Right atrium auricular region (tissue), 2 donors: Measurements from ENCODE around the gene RHPN2. TPM values are rescaled to one million over a fixed set of nuclear protein-coding genes. Genes with fewer than 3 reads are reported as not detected.
"Not testable (repeated sequence)": the region's sequence is repeated elsewhere in the genome, so short reads cannot be mapped to it uniquely, and the experiment has no call there.

ENCODE experiments used
- DNase-seq: peaks from one replicate; pipeline ENCODE4 v3.0.0-alpha.2; 2019; ENCODE audit warnings: low spot score
- H3K27ac ChIP-seq, 2 donors: fragments of 200-600 bp; sonication (generic); 1 replicate in 1 of 2; 2 replicates in 1 of 2; pipeline ENCODE4 v1.5.1; 2016 to 2019
- H3K27me3 ChIP-seq, 2 donors: fragments of 200-600 bp; sonication (generic); one replicate each; pipeline versions ENCODE4 v1.5.1 to v1.6.0; 2017 to 2019
- H3K36me3 ChIP-seq: fragments of 200-600 bp; sonication (generic); one replicate; pipeline ENCODE4 v1.5.1; 2016
- H3K4me1 ChIP-seq, 2 donors: fragments of 200-600 bp; sonication (generic); one replicate each; pipeline versions ENCODE4 v1.5.1 to v1.6.0; 2017 to 2019
- H3K4me3 ChIP-seq, 2 donors: fragments of 200-600 bp; sonication (generic); 1 replicate in 1 of 2; 2 replicates in 1 of 2; pipeline ENCODE4 v1.5.1; 2017 to 2019; ENCODE audit warnings: mild to moderate bottlenecking in 1 of 2, moderate library complexity in 1 of 2
- H3K9me3 ChIP-seq, 2 donors: fragments of 200-600 bp; sonication (generic); one replicate each; pipeline ENCODE4 v1.5.1; 2019
- CTCF ChIP-seq, 2 donors: fragments of 200-600 bp; sonication (generic); IDR thresholded peaks; one replicate each; pipeline ENCODE4 v1.5.1; 2019; ENCODE audit warnings: antibody characterized with exemption in 2 of 2
- total RNA-seq, 2 donors: library from RNA; depleted of rRNA; stranded (reverse); fragments of >200 nt; gene quantifications; one replicate each; pipeline ENCODE4 v1.1.0, GENCODE V29; 2016

Gene RHPN2
- total RNA-seq, 2 donors from 2014 or later: 3.1 to 5.9 TPM

GRCh38 chr19:33047422-33047821 is 17.3 kb downstream of the RHPN2 start:
- H3K4me1 ChIP-seq: no peaks in the 10 kb centered on the region
- H3K36me3 ChIP-seq: no peaks in the 10 kb centered on the region
- no peak for TF ChIP-seq CTCF (IDR thresholded peaks at IDR 0.05)
- no peak overlapping the region for H3K27ac ChIP-seq
- no peak overlapping the region for H3K4me3 ChIP-seq
- no peak for DNase-seq
- H3K27me3 ChIP-seq: no peaks in the 10 kb centered on the region
- H3K9me3 ChIP-seq: no peaks in the 10 kb centered on the region

GRCh38 chr19:33041828-33042160 is 22.9 kb downstream of the RHPN2 start:
- not testable (repeated sequence) for H3K36me3 ChIP-seq, H3K4me3 ChIP-seq, DNase-seq, H3K27ac ChIP-seq, H3K27me3 ChIP-seq, H3K4me1 ChIP-seq, H3K9me3 ChIP-seq

GRCh38 chr19:33040994-33041827 is 23.5 kb downstream of the RHPN2 start:
- Histone ChIP-seq H3K4me3 (no peak overlapping the region), H3K27ac (no peak overlapping the region), H3K27me3 (no peaks in the 10 kb centered on the region), H3K4me1 (no peaks in the 10 kb centered on the region), H3K36me3 (no peaks in the 10 kb centered on the region), H3K9me3 (no peaks in the 10 kb centered on the region)
- TF ChIP-seq CTCF (IDR thresholded peaks at IDR 0.05): no peak
- no peak for DNase-seq

- no peaks in the 10 kb centered on the region for H3K4me1 ChIP-seq
- H3K4me3 ChIP-seq: no peak overlapping the region
- H3K27ac ChIP-seq: no peak overlapping the region
- H3K36me3 ChIP-seq: no peaks in the 10 kb centered on the region
- no peak for DNase-seq
- H3K27me3 ChIP-seq: no peaks in the 10 kb centered on the region
- H3K9me3 ChIP-seq: no peaks in the 10 kb centered on the region
- TF ChIP-seq CTCF (IDR thresholded peaks at IDR 0.05): no peak
Observed at GRCh38 chr19:33039815-33040214, 24.9 kb downstream of the RHPN2 start.

- H3K4me3 ChIP-seq: no peak overlapping the region
- H3K4me1 ChIP-seq: no peaks in the 10 kb centered on the region
- no peaks in the 10 kb centered on the region for H3K9me3 ChIP-seq
- no peaks in the 10 kb centered on the region for H3K27me3 ChIP-seq
- no peak for DNase-seq
- H3K27ac ChIP-seq: no peak overlapping the region
- TF ChIP-seq CTCF (IDR thresholded peaks at IDR 0.05): no peak
- no peaks in the 10 kb centered on the region for H3K36me3 ChIP-seq
Observed at GRCh38 chr19:33039108-33039599, 25.5 kb downstream of the RHPN2 start.

GRCh38 chr19:33037168-33038025 is 27.3 kb downstream of the RHPN2 start:
- not testable (repeated sequence) for H3K36me3 ChIP-seq, H3K27me3 ChIP-seq, H3K27ac ChIP-seq, H3K9me3 ChIP-seq, H3K4me3 ChIP-seq, H3K4me1 ChIP-seq, DNase-seq

- not testable (repeated sequence) for DNase-seq, H3K4me3 ChIP-seq, H3K36me3 ChIP-seq, H3K27ac ChIP-seq, H3K9me3 ChIP-seq, H3K27me3 ChIP-seq, H3K4me1 ChIP-seq
Observed at GRCh38 chr19:33036370-33037167, 28.1 kb downstream of the RHPN2 start.
